Embryonic facial prominence (tissue), 1 donor: Measurements from ENCODE around the gene IQCH.
"Not testable (repeated sequence)": the region's sequence is repeated elsewhere in the genome, so short reads cannot be mapped to it uniquely, and the experiment has no call there.

Source experiments
- DNase-seq: peaks from one replicate; pipeline ENCODE4 v3.0.0-alpha.2; 2016; ENCODE audit errors: extremely low spot score

Gene IQCH

GRCh38 chr15:67246606-67247005 is 8.0 kb upstream of the IQCH start:
- not testable (repeated sequence) for DNase-seq

GRCh38 chr15:67248011-67248505 is 6.5 kb upstream of the IQCH start:
- DNase-seq = no peak

GRCh38 chr15:67249830-67250229 is 4.8 kb upstream of the IQCH start:
- DNase-seq = no peak

- no peak for DNase-seq
Measured at GRCh38 chr15:67251318-67251717, 3.3 kb upstream of the IQCH start.

GRCh38 chr15:67253101-67253500 is 1.5 kb upstream of the IQCH start:
- no peak for DNase-seq

- DNase-seq = no peak
Measured at GRCh38 chr15:67253549-67254237, 893 bp upstream of the IQCH start.

- no peak for DNase-seq
Measured at GRCh38 chr15:67256051-67256450, 1.5 kb downstream of the IQCH start.

GRCh38 chr15:67258412-67258811 is 3.8 kb downstream of the IQCH start:
- not testable (repeated sequence) for DNase-seq

- DNase-seq = no peak
Measured at GRCh38 chr15:67259379-67259778, 4.8 kb downstream of the IQCH start.

- DNase-seq = no peak
Measured at GRCh38 chr15:67259806-67260205, 5.2 kb downstream of the IQCH start.

GRCh38 chr15:67266870-67267269 is 12.3 kb downstream of the IQCH start:
- no peak for DNase-seq

- no peak for DNase-seq
Measured at GRCh38 chr15:67267440-67267839, 12.9 kb downstream of the IQCH start.

GRCh38 chr15:67267951-67268941 is 13.7 kb downstream of the IQCH start:
- no peak for DNase-seq

- DNase-seq = no peak
Measured at GRCh38 chr15:67274236-67274635, 19.6 kb downstream of the IQCH start.

- no peak for DNase-seq
Measured at GRCh38 chr15:67276666-67277065, 22.1 kb downstream of the IQCH start.

GRCh38 chr15:67280217-67280616 is 25.6 kb downstream of the IQCH start:
- no peak for DNase-seq

- DNase-seq = no peak
Measured at GRCh38 chr15:67281714-67282113, 27.1 kb downstream of the IQCH start.

- DNase-seq = not testable (repeated sequence)
Measured at GRCh38 chr15:67285625-67286024, 31.0 kb downstream of the IQCH start.

- not testable (repeated sequence) for DNase-seq
Measured at GRCh38 chr15:67286400-67286799, 31.8 kb downstream of the IQCH start.

- no peak for DNase-seq
Measured at GRCh38 chr15:67290319-67290718, 35.7 kb downstream of the IQCH start.

GRCh38 chr15:67296188-67296587 is 41.6 kb downstream of the IQCH start:
- DNase-seq = no peak

GRCh38 chr15:67296684-67297083 is 42.1 kb downstream of the IQCH start:
- no peak for DNase-seq
